Measurements from ENCODE around the gene DESI2. TPM values are rescaled to one million over a fixed set of nuclear protein-coding genes. Genes with fewer than 3 reads are reported as not detected.
"Not testable (repeated sequence)": the region's sequence is repeated elsewhere in the genome, so short reads cannot be mapped to it uniquely, and the experiment has no call there.

Gene DESI2
- total RNA-seq, 1 donor, result 42.0 TPM

DNA sequence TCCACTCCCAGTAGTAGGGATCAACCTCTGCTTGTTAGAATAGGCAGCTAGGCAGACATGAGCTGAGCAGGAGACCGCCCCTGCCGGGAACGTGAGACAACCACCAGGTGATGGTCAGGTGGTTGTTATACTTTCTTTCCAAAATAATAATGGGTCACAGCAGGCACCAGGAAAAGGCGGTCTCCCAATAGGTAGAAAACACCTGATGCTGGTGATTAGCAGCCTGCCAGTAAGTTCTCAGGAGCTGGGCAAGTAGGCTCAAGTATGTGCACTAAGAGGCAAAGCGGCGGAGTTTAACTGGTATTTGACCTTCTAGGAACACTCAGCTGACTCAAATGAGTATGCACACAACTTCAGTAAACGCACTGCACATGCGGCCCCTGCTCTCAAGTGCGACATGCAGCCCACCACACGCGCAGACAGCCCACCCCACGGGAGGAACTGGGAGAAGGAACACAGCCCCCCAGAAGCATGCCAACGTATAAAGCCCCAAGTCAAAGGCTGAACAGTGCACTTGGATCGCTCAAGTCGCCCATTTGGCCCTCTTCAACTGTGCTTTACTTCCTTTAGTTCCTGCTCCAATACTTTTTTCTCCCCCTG is 80.0 kb downstream of the DESI2 start:
- H3K9me3 ChIP-seq (ENCODE audit: low read depth, low read length), result no peaks in the 10 kb centered on the region
- no peak for DNase-seq (ENCODE audit: insufficient read length, low spot score, missing footprints)
- no peak overlapping the region for H3K4me3 ChIP-seq (ENCODE audit: insufficient read depth, low read length)
- peaks cover 6% of the 10 kb centered on the region for H3K4me1 ChIP-seq (ENCODE audit: insufficient read depth, low read length)
- no peak overlapping the region for H2AFZ ChIP-seq (ENCODE audit: low read length)
- no peaks in the 10 kb centered on the region for H3K36me3 ChIP-seq (ENCODE audit: insufficient read depth, low read length)
- H3K79me2 ChIP-seq (ENCODE audit: insufficient read depth, low read length), result no peaks in the 10 kb centered on the region
- H3K4me2 ChIP-seq (ENCODE audit: insufficient read depth, low read length), result no peak overlapping the region
- H3K27me3 ChIP-seq (ENCODE audit: insufficient read depth, low read length), result no peaks in the 10 kb centered on the region
- no peaks in the 10 kb centered on the region for H4K20me1 ChIP-seq (ENCODE audit: insufficient read depth, low read length)
- no peak overlapping the region for H3K27ac ChIP-seq (ENCODE audit: low read depth, low read length)
- TF ChIP-seq, protein P1, sequence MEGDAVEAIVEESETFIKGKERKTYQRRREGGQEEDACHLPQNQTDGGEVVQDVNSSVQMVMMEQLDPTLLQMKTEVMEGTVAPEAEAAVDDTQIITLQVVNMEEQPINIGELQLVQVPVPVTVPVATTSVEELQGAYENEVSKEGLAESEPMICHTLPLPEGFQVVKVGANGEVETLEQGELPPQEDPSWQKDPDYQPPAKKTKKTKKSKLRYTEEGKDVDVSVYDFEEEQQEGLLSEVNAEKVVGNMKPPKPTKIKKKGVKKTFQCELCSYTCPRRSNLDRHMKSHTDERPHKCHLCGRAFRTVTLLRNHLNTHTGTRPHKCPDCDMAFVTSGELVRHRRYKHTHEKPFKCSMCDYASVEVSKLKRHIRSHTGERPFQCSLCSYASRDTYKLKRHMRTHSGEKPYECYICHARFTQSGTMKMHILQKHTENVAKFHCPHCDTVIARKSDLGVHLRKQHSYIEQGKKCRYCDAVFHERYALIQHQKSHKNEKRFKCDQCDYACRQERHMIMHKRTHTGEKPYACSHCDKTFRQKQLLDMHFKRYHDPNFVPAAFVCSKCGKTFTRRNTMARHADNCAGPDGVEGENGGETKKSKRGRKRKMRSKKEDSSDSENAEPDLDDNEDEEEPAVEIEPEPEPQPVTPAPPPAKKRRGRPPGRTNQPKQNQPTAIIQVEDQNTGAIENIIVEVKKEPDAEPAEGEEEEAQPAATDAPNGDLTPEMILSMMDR (IDR thresholded peaks at IDR 0.05; ENCODE audit: extremely low read depth, low read depth, low read length), result no peak

DNA sequence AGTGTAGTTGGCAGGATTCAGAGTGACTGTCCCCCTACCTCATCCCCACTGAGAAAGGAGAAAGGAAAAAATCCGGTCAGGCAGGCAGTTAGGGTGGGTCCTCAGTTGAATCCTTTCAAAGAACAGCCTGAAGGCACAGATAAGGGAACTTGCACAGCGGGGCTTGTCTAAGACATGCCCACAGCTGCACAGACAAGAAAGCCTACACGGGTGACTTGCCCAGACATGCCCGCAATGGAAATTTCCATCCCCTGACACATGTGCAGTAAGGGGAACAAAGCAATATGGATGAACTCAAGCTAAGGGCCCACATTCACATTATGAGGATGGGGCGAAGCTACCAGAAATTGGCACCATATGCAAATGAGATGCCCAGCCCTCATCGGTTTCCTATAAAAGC is 82.5 kb downstream of the DESI2 start:
- no peak overlapping the region for H3K27ac ChIP-seq (ENCODE audit: low read depth, low read length)
- peak; percentile 47 for DNase-seq (ENCODE audit: insufficient read length, low spot score, missing footprints)
- no peak overlapping the region for H3K4me3 ChIP-seq (ENCODE audit: insufficient read depth, low read length)
- TF ChIP-seq, protein P1 (IDR thresholded peaks at IDR 0.05; ENCODE audit: extremely low read depth, low read depth, low read length), result no peak
- no peak overlapping the region for H3K4me2 ChIP-seq (ENCODE audit: insufficient read depth, low read length)
- H3K9me3 ChIP-seq (ENCODE audit: low read depth, low read length), result no peaks in the 10 kb centered on the region
- no peaks in the 10 kb centered on the region for H4K20me1 ChIP-seq (ENCODE audit: insufficient read depth, low read length)
- no peaks in the 10 kb centered on the region for H3K4me1 ChIP-seq (ENCODE audit: insufficient read depth, low read length)
- H3K79me2 ChIP-seq (ENCODE audit: insufficient read depth, low read length), result no peaks in the 10 kb centered on the region
- H3K36me3 ChIP-seq (ENCODE audit: insufficient read depth, low read length), result no peaks in the 10 kb centered on the region
- H2AFZ ChIP-seq (ENCODE audit: low read length), result no peak overlapping the region
- no peaks in the 10 kb centered on the region for H3K27me3 ChIP-seq (ENCODE audit: insufficient read depth, low read length)

DNA sequence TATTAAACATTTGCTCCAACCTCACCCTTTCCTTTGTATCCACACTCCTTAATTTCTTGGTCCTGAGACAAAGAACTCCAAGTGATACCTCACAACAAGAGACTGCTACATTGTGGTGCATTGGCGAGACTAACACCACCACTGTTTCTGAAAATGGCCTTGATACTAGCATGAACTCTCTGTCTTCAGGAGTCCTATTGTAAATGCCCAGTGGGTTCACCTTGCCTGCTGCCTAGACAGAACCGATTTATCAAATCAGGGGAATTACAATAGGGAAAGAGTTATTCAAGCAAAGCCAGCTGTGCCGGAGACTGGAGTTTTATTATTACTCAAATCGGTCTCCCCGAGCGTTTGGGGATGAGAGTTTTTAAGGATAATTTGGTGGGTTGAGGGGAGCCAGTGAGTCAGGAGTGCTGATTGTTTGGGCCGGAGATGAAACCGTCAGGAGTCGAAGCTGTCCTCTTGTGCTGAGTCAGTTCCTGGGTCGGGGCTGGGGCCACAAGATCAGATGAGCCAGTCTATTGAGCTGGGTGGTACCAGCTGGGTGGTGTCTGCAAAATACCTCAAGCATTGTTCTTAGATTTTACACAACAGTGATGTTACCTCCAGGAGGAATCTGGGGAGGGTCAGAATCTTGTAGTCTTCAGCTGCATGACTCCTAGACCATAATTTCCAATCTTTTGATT is 83.1 kb downstream of the DESI2 start:
- H3K27ac ChIP-seq (ENCODE audit: low read depth, low read length), result no peak overlapping the region
- TF ChIP-seq, protein P1 (IDR thresholded peaks at IDR 0.05; ENCODE audit: extremely low read depth, low read depth, low read length), result no peak
- no peaks in the 10 kb centered on the region for H3K27me3 ChIP-seq (ENCODE audit: insufficient read depth, low read length)
- no peaks in the 10 kb centered on the region for H3K9me3 ChIP-seq (ENCODE audit: low read depth, low read length)
- no peak overlapping the region for H3K4me2 ChIP-seq (ENCODE audit: insufficient read depth, low read length)
- no peaks in the 10 kb centered on the region for H3K79me2 ChIP-seq (ENCODE audit: insufficient read depth, low read length)
- H4K20me1 ChIP-seq (ENCODE audit: insufficient read depth, low read length), result no peaks in the 10 kb centered on the region
- peak overlapping the region; percentile 23 for H2AFZ ChIP-seq (ENCODE audit: low read length)
- no peaks in the 10 kb centered on the region for H3K4me1 ChIP-seq (ENCODE audit: insufficient read depth, low read length)
- DNase-seq (ENCODE audit: insufficient read length, low spot score, missing footprints), result no peak
- H3K4me3 ChIP-seq (ENCODE audit: insufficient read depth, low read length), result no peak overlapping the region
- H3K36me3 ChIP-seq (ENCODE audit: insufficient read depth, low read length), result no peaks in the 10 kb centered on the region

DNA sequence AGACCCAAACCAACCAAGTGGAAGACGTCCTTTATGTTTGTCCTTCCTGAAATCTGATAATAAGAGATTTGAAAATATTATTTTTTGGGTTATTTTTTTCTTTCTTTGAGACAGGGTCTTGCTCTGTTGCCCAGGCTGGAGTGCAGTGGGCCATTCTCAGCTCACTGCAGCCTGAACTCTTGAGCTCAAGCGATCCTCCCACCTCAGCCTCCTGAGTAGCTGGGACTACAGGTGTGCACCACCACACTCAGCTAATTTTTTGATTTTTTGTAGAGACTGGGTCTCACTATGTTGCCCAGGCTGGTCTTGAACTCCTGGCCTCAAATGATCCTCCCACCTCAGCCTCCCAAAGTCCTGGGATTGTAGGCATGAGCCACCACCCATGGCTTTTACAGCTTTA is 86.2 kb downstream of the DESI2 start:
- H2AFZ ChIP-seq (ENCODE audit: low read length); H3K36me3 ChIP-seq (ENCODE audit: insufficient read depth, low read length); H3K4me1 ChIP-seq (ENCODE audit: insufficient read depth, low read length); DNase-seq (ENCODE audit: insufficient read length, low spot score, missing footprints); H3K79me2 ChIP-seq (ENCODE audit: insufficient read depth, low read length); H3K4me3 ChIP-seq (ENCODE audit: insufficient read depth, low read length); H3K9me3 ChIP-seq (ENCODE audit: low read depth, low read length); H3K27ac ChIP-seq (ENCODE audit: low read depth, low read length); H4K20me1 ChIP-seq (ENCODE audit: insufficient read depth, low read length); H3K4me2 ChIP-seq (ENCODE audit: insufficient read depth, low read length); H3K27me3 ChIP-seq (ENCODE audit: insufficient read depth, low read length): not testable (repeated sequence)

DNA sequence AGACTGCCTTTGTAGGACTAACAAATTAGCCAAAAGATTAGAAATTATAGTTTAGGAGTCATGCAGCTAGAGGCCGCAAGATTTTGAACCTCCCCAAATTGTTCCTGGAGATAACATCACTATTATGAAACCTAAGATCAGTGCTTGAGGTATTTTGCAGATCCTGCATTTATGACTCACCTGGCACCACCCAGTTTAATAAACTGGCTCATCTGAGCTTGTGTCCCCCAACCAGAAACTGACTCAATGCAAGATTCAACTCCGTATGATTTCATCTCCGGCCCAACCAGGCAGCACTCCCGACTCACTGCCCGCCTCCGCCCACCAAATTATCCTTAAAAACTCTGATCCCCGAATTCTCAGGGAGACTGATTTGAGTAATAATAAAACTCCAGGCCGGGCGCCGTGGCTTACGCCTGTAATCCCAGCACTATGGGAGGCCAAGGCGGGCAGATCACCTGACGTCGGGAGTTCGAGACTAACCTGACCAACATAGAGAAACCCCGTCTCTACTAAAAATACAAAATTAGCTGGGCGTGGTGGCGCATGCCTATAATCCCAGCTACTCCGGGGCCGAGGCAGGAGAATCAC is 87.2 kb downstream of the DESI2 start:
- not testable (repeated sequence) for DNase-seq (ENCODE audit: insufficient read length, low spot score, missing footprints); H3K4me1 ChIP-seq (ENCODE audit: insufficient read depth, low read length); H3K36me3 ChIP-seq (ENCODE audit: insufficient read depth, low read length); H3K4me3 ChIP-seq (ENCODE audit: insufficient read depth, low read length); H2AFZ ChIP-seq (ENCODE audit: low read length); H3K27ac ChIP-seq (ENCODE audit: low read depth, low read length); H3K27me3 ChIP-seq (ENCODE audit: insufficient read depth, low read length); H3K4me2 ChIP-seq (ENCODE audit: insufficient read depth, low read length); H3K79me2 ChIP-seq (ENCODE audit: insufficient read depth, low read length); H3K9me3 ChIP-seq (ENCODE audit: low read depth, low read length); H4K20me1 ChIP-seq (ENCODE audit: insufficient read depth, low read length)

All from osteoblast (primary cell).